ENCODE data around the gene ENAH.

- TF ChIP-seq CTCF (IDR thresholded peaks at IDR 0.05) (no peak), POLR2A (IDR thresholded peaks at IDR 0.05) (no peak)
Measured at GRCh38 chr1:225578251-225578977, 74.5 kb downstream of the ENAH start.
